Stimulated activated CD8-positive, alpha-beta memory T cell treated with anti-CD3 and anti-CD28 coated beads, Interleukin-15, amount 100 ng/mL, for 24 hours (primary cell): ENCODE measurements around the gene ACO1.

Experiments used
- DNase-seq: peaks from one replicate; pipeline ENCODE4 v3.0.0-alpha.2; 2020; ENCODE audit warnings: low read depth

The ACO1 gene

GRCh38 chr9:32382565-32383320 lies 1.7 kb upstream of the ACO1 start:
- DNase-seq, result no peak

- DNase-seq, result no peak
Measured at GRCh38 chr9:32384002-32384363, 460 bp upstream of the ACO1 start.

GRCh38 chr9:32385152-32385884 lies 875 bp downstream of the ACO1 start:
- DNase-seq, result no peak

GRCh38 chr9:32385885-32386283 lies 1.4 kb downstream of the ACO1 start:
- DNase-seq, result no peak

GRCh38 chr9:32387256-32387655 lies 2.8 kb downstream of the ACO1 start:
- DNase-seq, result no peak

- no peak for DNase-seq
Measured at GRCh38 chr9:32389365-32389764, 4.9 kb downstream of the ACO1 start.

GRCh38 chr9:32393911-32394310 lies 9.5 kb downstream of the ACO1 start:
- DNase-seq, result no peak

- DNase-seq, result no peak
Measured at GRCh38 chr9:32394381-32395049, 10.1 kb downstream of the ACO1 start.

- no peak for DNase-seq
Measured at GRCh38 chr9:32395510-32396216, 11.2 kb downstream of the ACO1 start.

GRCh38 chr9:32398207-32398606 lies 13.8 kb downstream of the ACO1 start:
- no peak for DNase-seq

GRCh38 chr9:32399110-32399815 lies 14.8 kb downstream of the ACO1 start:
- DNase-seq, result no peak

- no peak for DNase-seq
Measured at GRCh38 chr9:32401488-32401887, 17.0 kb downstream of the ACO1 start.

- no peak for DNase-seq
Measured at GRCh38 chr9:32403567-32404260, 19.3 kb downstream of the ACO1 start.

GRCh38 chr9:32404402-32404801 lies 20.0 kb downstream of the ACO1 start:
- no peak for DNase-seq

- no peak for DNase-seq
Measured at GRCh38 chr9:32404856-32405255, 20.4 kb downstream of the ACO1 start.

- DNase-seq, result no peak
Measured at GRCh38 chr9:32405506-32405905, 21.1 kb downstream of the ACO1 start.

- DNase-seq, result no peak
Measured at GRCh38 chr9:32406046-32406445, 21.6 kb downstream of the ACO1 start.

GRCh38 chr9:32411753-32412152 lies 27.3 kb downstream of the ACO1 start:
- DNase-seq, result no peak

GRCh38 chr9:32412440-32412839 lies 28.0 kb downstream of the ACO1 start:
- no peak for DNase-seq

- no peak for DNase-seq
Measured at GRCh38 chr9:32413424-32413823, 29.0 kb downstream of the ACO1 start.

- no peak for DNase-seq
Measured at GRCh38 chr9:32414856-32415255, 30.4 kb downstream of the ACO1 start.
